Activated CD4-positive, alpha-beta T cell treated with anti-CD3 and anti-CD28 coated beads, Interleukin-2, amount 10 ng/mL, durations not matched to agents 24 days and 14 days (primary cell): Measurements from ENCODE around the gene CCNG1. TPM values are rescaled to one million over a fixed set of nuclear protein-coding genes. Genes with fewer than 3 reads are reported as not detected.
"Not testable (repeated sequence)": the region's sequence is repeated elsewhere in the genome, so short reads cannot be mapped to it uniquely, and the experiment has no call there.

Experiments used
- DNase-seq: peaks from one replicate; pipeline ENCODE4 v3.0.0; 2022
- H3K27ac Mint-ChIP-seq: one replicate; pipeline ENCODE4 v1.8.0; 2022; ENCODE audit warnings: mild to moderate bottlenecking, mixed read lengths
- H3K27me3 Mint-ChIP-seq: one replicate; pipeline ENCODE4 v1.8.0; 2022; ENCODE audit warnings: mixed read lengths
- H3K36me3 Mint-ChIP-seq: one replicate; pipeline ENCODE4 v1.8.0; 2022; ENCODE audit warnings: low read depth, mild to moderate bottlenecking, mixed read lengths
- H3K4me1 Mint-ChIP-seq: one replicate; pipeline ENCODE4 v1.8.0; 2021; ENCODE audit warnings: mixed read lengths
- H3K4me3 Mint-ChIP-seq: one replicate; pipeline ENCODE4 v1.8.0; 2022; ENCODE audit warnings: mild to moderate bottlenecking, moderate library complexity, mixed read lengths
- H3K9me3 Mint-ChIP-seq: one replicate; pipeline ENCODE4 v1.8.0; 2021; ENCODE audit warnings: mixed read lengths
- intact Hi-C: fragments of 100-400 bp; cut with micrococcal nuclease; formaldehyde crosslinking; loops from one replicate; pipeline ENCODE4 v1.15.1; 2023
- total RNA-seq: library from RNA; stranded (reverse); gene quantifications from 2 replicates; pipeline ENCODE4 v1.2.3, GENCODE V29; 2022

The CCNG1 gene
- total RNA-seq: 72.5 and 75.1 TPM in 2 replicates

- Mint-ChIP-seq H3K4me1 (peaks cover 47% of the 10 kb centered on the region), H3K27me3 (peaks cover 9% of the 10 kb centered on the region), H3K36me3 (peaks cover 31% of the 10 kb centered on the region), H3K27ac (peak within 1 kb of the TSS; percentile 92), H3K9me3 (no peaks in the 10 kb centered on the region), H3K4me3 (peak within 1 kb of the TSS; percentile 93)
- peak; percentile 97 for DNase-seq
- intact Hi-C loops: loop anchor here (1.0 kb wide), 2 partner anchors 23 to 68 kb away; partner anchors contain the start of genes HMMR, MAT2B and NUDCD2
These were observed at the start of gene CCNG1 for GRCh38 chr5:163437309-163438182. Gene CCNG1, plus strand, starts transcription at chr5:163437595. Its CDS starts 1,662 bp downstream, at chr5:163439257.

GRCh38 chr5:163395792-163396191, 41.6 kb upstream of the CCNG1 start:
- intact Hi-C loops: no loop called here
- Mint-ChIP-seq H3K4me3 (no peak overlapping the region), H3K4me1 (no peaks in the 10 kb centered on the region)

GRCh38 chr5:163396818-163397340, 40.5 kb upstream of the CCNG1 start:
- DNase-seq, H3K9me3 Mint-ChIP-seq, H3K4me3 Mint-ChIP-seq, H3K36me3 Mint-ChIP-seq, intact Hi-C loops, H3K27ac Mint-ChIP-seq, H3K4me1 Mint-ChIP-seq: not testable (repeated sequence)
- H3K27me3 Mint-ChIP-seq: peaks cover 16% of the 10 kb centered on the region

More at GRCh38 chr5:163395792-163396191, 41.6 kb upstream of the CCNG1 start:
- no peak for DNase-seq
- H3K27ac Mint-ChIP-seq: no peak overlapping the region
- no peaks in the 10 kb centered on the region for H3K36me3 Mint-ChIP-seq
- peaks cover 4% of the 10 kb centered on the region for H3K9me3 Mint-ChIP-seq
- peaks cover 13% of the 10 kb centered on the region for H3K27me3 Mint-ChIP-seq

GRCh38 chr5:163397354-163397753, 40.0 kb upstream of the CCNG1 start:
- intact Hi-C loops: no loop called here
- Mint-ChIP-seq H3K4me3 (no peak overlapping the region), H3K27ac (no peak overlapping the region), H3K4me1 (no peaks in the 10 kb centered on the region), H3K36me3 (no peaks in the 10 kb centered on the region), H3K9me3 (no peaks in the 10 kb centered on the region), H3K27me3 (peaks cover 16% of the 10 kb centered on the region)
- DNase-seq: no peak

- Mint-ChIP-seq H3K36me3 (no peaks in the 10 kb centered on the region), H3K4me1 (no peaks in the 10 kb centered on the region), H3K27me3 (peaks cover 20% of the 10 kb centered on the region), H3K9me3 (no peaks in the 10 kb centered on the region), H3K27ac (no peak overlapping the region), H3K4me3 (no peak overlapping the region)
- DNase-seq: no peak
- intact Hi-C loops: no loop called here
These were observed 37.5 kb upstream of the CCNG1 start for GRCh38 chr5:163399923-163400322.

GRCh38 chr5:163401271-163401670, 36.1 kb upstream of the CCNG1 start:
- no peak for DNase-seq
- Mint-ChIP-seq H3K27me3 (peaks cover 20% of the 10 kb centered on the region), H3K27ac (no peak overlapping the region), H3K9me3 (no peaks in the 10 kb centered on the region), H3K4me1 (no peaks in the 10 kb centered on the region), H3K36me3 (no peaks in the 10 kb centered on the region), H3K4me3 (no peak overlapping the region)
- intact Hi-C loops: no loop called here

- Mint-ChIP-seq H3K9me3 (no peaks in the 10 kb centered on the region), H3K36me3 (no peaks in the 10 kb centered on the region), H3K27ac (no peak overlapping the region), H3K27me3 (peaks cover 19% of the 10 kb centered on the region), H3K4me1 (no peaks in the 10 kb centered on the region), H3K4me3 (no peak overlapping the region)
- no peak for DNase-seq
- intact Hi-C loops: no loop called here
These were observed 35.4 kb upstream of the CCNG1 start for GRCh38 chr5:163402007-163402406.

GRCh38 chr5:163404364-163405173, 32.8 kb upstream of the CCNG1 start:
- DNase-seq: no peak
- intact Hi-C loops: loop anchor here (5.0 kb wide), 1 partner anchor 97 kb away; no protein-coding TSS in a partner anchor
- Mint-ChIP-seq H3K4me1 (peaks cover 5% of the 10 kb centered on the region), H3K27ac (no peak overlapping the region), H3K9me3 (no peaks in the 10 kb centered on the region), H3K36me3 (no peaks in the 10 kb centered on the region), H3K27me3 (peaks cover 12% of the 10 kb centered on the region), H3K4me3 (no peak overlapping the region)

GRCh38 chr5:163407034-163407655, 30.2 kb upstream of the CCNG1 start:
- intact Hi-C loops: loop anchor here (5.0 kb wide), 1 partner anchor 100 kb away; no protein-coding TSS in a partner anchor

GRCh38 chr5:163408311-163408923, 29.0 kb upstream of the CCNG1 start:
- intact Hi-C loops: loop anchor here (2.0 to 5.0 kb wide), 2 partner anchors 101 to 1864 kb away; no protein-coding TSS in a partner anchor
- peak; percentile 84 for DNase-seq

More at GRCh38 chr5:163407034-163407655, 30.2 kb upstream of the CCNG1 start:
- Mint-ChIP-seq H3K9me3 (no peaks in the 10 kb centered on the region), H3K4me3 (no peak overlapping the region), H3K27me3 (peaks cover 10% of the 10 kb centered on the region), H3K4me1 (peaks cover 5% of the 10 kb centered on the region), H3K36me3 (no peaks in the 10 kb centered on the region), H3K27ac (no peak overlapping the region)
- no peak for DNase-seq

GRCh38 chr5:163409384-163409783, 28.0 kb upstream of the CCNG1 start:
- Mint-ChIP-seq H3K4me3 (no peak overlapping the region), H3K36me3 (no peaks in the 10 kb centered on the region), H3K27me3 (peaks cover 12% of the 10 kb centered on the region), H3K4me1 (peaks cover 5% of the 10 kb centered on the region), H3K9me3 (no peaks in the 10 kb centered on the region), H3K27ac (no peak overlapping the region)
- intact Hi-C loops: loop anchor here (2.0 to 5.0 kb wide), 2 partner anchors 102 to 1865 kb away; no protein-coding TSS in a partner anchor
- no peak for DNase-seq

More at GRCh38 chr5:163408311-163408923, 29.0 kb upstream of the CCNG1 start:
- Mint-ChIP-seq H3K4me1 (peaks cover 5% of the 10 kb centered on the region), H3K36me3 (no peaks in the 10 kb centered on the region), H3K9me3 (no peaks in the 10 kb centered on the region), H3K4me3 (no peak overlapping the region), H3K27me3 (peaks cover 8% of the 10 kb centered on the region), H3K27ac (no peak overlapping the region)

GRCh38 chr5:163410505-163410904, 26.9 kb upstream of the CCNG1 start:
- no peaks in the 10 kb centered on the region for H3K36me3 Mint-ChIP-seq
- peaks cover 19% of the 10 kb centered on the region for H3K27me3 Mint-ChIP-seq
- no peaks in the 10 kb centered on the region for H3K9me3 Mint-ChIP-seq
- H3K4me1 Mint-ChIP-seq: peaks cover 5% of the 10 kb centered on the region
- intact Hi-C loops: no loop called here
- no peak for DNase-seq
- H3K27ac Mint-ChIP-seq: no peak overlapping the region
- no peak overlapping the region for H3K4me3 Mint-ChIP-seq

GRCh38 chr5:163415673-163416072, 21.7 kb upstream of the CCNG1 start:
- H3K9me3 Mint-ChIP-seq, DNase-seq, H3K4me3 Mint-ChIP-seq, intact Hi-C loops, H3K36me3 Mint-ChIP-seq, H3K27ac Mint-ChIP-seq, H3K4me1 Mint-ChIP-seq: not testable (repeated sequence)
- H3K27me3 Mint-ChIP-seq: peaks cover 26% of the 10 kb centered on the region
